ENCODE data around the gene CLDN25. TPM values are rescaled to one million over a fixed set of nuclear protein-coding genes. Genes with fewer than 3 reads are reported as not detected.

Gene CLDN25
- total RNA-seq, 2 donors from 2014 or later: not detected

GRCh38 chr11:113818426-113818825 is 38.8 kb downstream of the CLDN25 start:
- ATAC-seq (no peak), DNase-seq (no peak)
- H3K4me3 Mint-ChIP-seq: no peak overlapping the region
- H3K36me3 Mint-ChIP-seq (ENCODE audit: low read depth): peaks cover 6% of the 10 kb centered on the region
- no peak overlapping the region for H3K27ac Mint-ChIP-seq
- H3K9me3 ChIP-seq (ENCODE audit: control insufficient read depth, low read length, poor library complexity, severe bottlenecking): no peaks in the 10 kb centered on the region
- H3K4me1 Mint-ChIP-seq: no peaks in the 10 kb centered on the region
- no peaks in the 10 kb centered on the region for H3K27me3 Mint-ChIP-seq

GRCh38 chr11:113827477-113827876 is 47.9 kb downstream of the CLDN25 start:
- Mint-ChIP-seq H3K4me3 (no peak overlapping the region), H3K27ac (no peak overlapping the region), H3K36me3 (ENCODE audit: low read depth) (peaks cover 7% of the 10 kb centered on the region), H3K27me3 (no peaks in the 10 kb centered on the region), H3K4me1 (peaks cover 2% of the 10 kb centered on the region)
- ATAC-seq (no peak), DNase-seq (no peak)
- H3K9me3 ChIP-seq (ENCODE audit: control insufficient read depth, low read length, poor library complexity, severe bottlenecking): no peaks in the 10 kb centered on the region

GRCh38 chr11:113828191-113828590 is 48.6 kb downstream of the CLDN25 start:
- Mint-ChIP-seq H3K27ac (no peak overlapping the region), H3K4me3 (no peak overlapping the region), H3K4me1 (peaks cover 2% of the 10 kb centered on the region), H3K36me3 (ENCODE audit: low read depth) (peaks cover 6% of the 10 kb centered on the region), H3K27me3 (no peaks in the 10 kb centered on the region)
- no peaks in the 10 kb centered on the region for H3K9me3 ChIP-seq (ENCODE audit: control insufficient read depth, low read length, poor library complexity, severe bottlenecking)
- ATAC-seq: no peak
- no peak for DNase-seq

- no peaks in the 10 kb centered on the region for H3K27me3 Mint-ChIP-seq
- no peak overlapping the region for H3K27ac Mint-ChIP-seq
- H3K9me3 ChIP-seq (ENCODE audit: control insufficient read depth, low read length, poor library complexity, severe bottlenecking): no peaks in the 10 kb centered on the region
- no peak overlapping the region for H3K4me3 Mint-ChIP-seq
- no peak for DNase-seq
- ATAC-seq: no peak
- peaks cover 10% of the 10 kb centered on the region for H3K36me3 Mint-ChIP-seq (ENCODE audit: low read depth)
- H3K4me1 Mint-ChIP-seq: peaks cover 2% of the 10 kb centered on the region
Measured at GRCh38 chr11:113829751-113830150, 50.2 kb downstream of the CLDN25 start.

Other genes with a start within 250 kb of the CLDN25 start
- 1 to 10 TPM; 1.5 to 1.9 TPM for gene TMPRSS5, start 73.5 kb upstream of the CLDN25 start, total RNA-seq
- 1 to 10 TPM; 4.4 to 5.7 TPM for gene ZW10, start 6.1 kb upstream of the CLDN25 start, total RNA-seq
- 10 to 100 TPM; 11.8 to 14.2 TPM for gene USP28, start 95.8 kb downstream of the CLDN25 start, total RNA-seq
- not detected for gene HTR3B, start 125.0 kb downstream of the CLDN25 start, total RNA-seq
- not detected for gene HTR3A, start 195.3 kb downstream of the CLDN25 start, total RNA-seq